ENCODE data around the gene OSER1. TPM values are rescaled to one million over a fixed set of nuclear protein-coding genes. Genes with fewer than 3 reads are reported as not detected.

OSER1 gene
- total RNA-seq, 1 donor from 2014 or later: 53.2 TPM

- FAIRE-seq: peak; percentile 58
- H3K27me3 ChIP-seq (ENCODE audit: control insufficient read depth, insufficient read depth, low read length): peaks cover 2% of the 10 kb centered on the region
- TF ChIP-seq CTCF (IDR thresholded peaks at IDR 0.05; ENCODE audit: insufficient read depth, low read length, severe bottlenecking): no peak
- peak; percentile 66 for DNase-seq (ENCODE audit: low read depth)
- H3K36me3 ChIP-seq (ENCODE audit: control insufficient read depth, insufficient read depth, low read length): no peaks in the 10 kb centered on the region
- no peak overlapping the region for H3K4me3 ChIP-seq (ENCODE audit: low read depth, low read length)
These were observed 58.8 kb downstream of the OSER1 start for GRCh38 chr20:44151621-44152416.

GRCh38 chr20:44146272-44146671 is 64.3 kb downstream of the OSER1 start:
- TF ChIP-seq CTCF (IDR thresholded peaks at IDR 0.05; ENCODE audit: insufficient read depth, low read length, severe bottlenecking): no peak
- Histone ChIP-seq H3K27me3 (ENCODE audit: control insufficient read depth, insufficient read depth, low read length) (peaks cover 2% of the 10 kb centered on the region), H3K4me3 (ENCODE audit: low read depth, low read length) (no peak overlapping the region), H3K36me3 (ENCODE audit: control insufficient read depth, insufficient read depth, low read length) (no peaks in the 10 kb centered on the region)
- FAIRE-seq (no peak), DNase-seq (ENCODE audit: low read depth) (no peak)

Other genes with a start within 250 kb of the OSER1 start
- under 0.01 TPM in 2 replicates for gene JPH2, start 23.6 kb downstream of the OSER1 start, total RNA-seq
- not detected in 2 replicates for gene GDAP1L1, start 36.5 kb upstream of the OSER1 start, total RNA-seq
- 4.5 and 7.9 TPM in 2 replicates for gene FITM2, start 100.4 kb upstream of the OSER1 start, total RNA-seq
- not detected in 2 replicates for gene R3HDML, start 126.3 kb upstream of the OSER1 start, total RNA-seq
- gene HNF4A, start 144.9 kb upstream of the OSER1 start, total RNA-seq: not detected in 2 replicates

Data from bronchial epithelial cell (primary cell).